ENCODE results near the gene CFAP100. TPM values are rescaled to one million over a fixed set of nuclear protein-coding genes. Genes with fewer than 3 reads are reported as not detected.

CFAP100 gene
- total and polyA plus RNA-seq, 9 of the 15 experiments (the other 6 are each of a cell fraction or from before 2014, with no cell fraction given), result not detected

DNA sequence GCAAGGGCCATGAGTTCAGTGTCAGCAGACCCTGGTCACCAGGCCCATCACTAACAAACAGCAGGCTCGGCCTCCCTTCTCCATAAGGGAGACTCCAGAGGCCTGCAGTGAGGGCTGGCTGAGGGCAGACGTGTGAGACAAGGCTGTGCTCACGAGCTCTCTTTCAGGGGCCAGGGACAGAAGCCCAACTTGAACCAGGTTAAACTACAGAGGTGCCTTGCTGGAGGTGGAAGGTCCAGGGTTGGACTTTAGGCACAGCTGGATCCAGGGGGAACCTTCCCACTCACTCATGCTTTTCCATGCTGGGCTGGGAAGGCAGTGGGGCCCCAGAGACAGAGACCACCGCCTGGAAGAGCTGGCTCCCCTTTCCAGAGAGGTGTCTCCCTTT, 19.0 kb downstream of the CFAP100 start:
- Histone ChIP-seq H4K20me1 (replicated peaks; ENCODE audit: control insufficient read depth, insufficient read depth, low read length) (no peaks in the 10 kb centered on the region), H2AFZ (ENCODE audit: low read depth, low read length) (no peak overlapping the region), H3K4me1 (replicated peaks in 1 of 2; ENCODE audit: control insufficient read depth in 2 of 2, insufficient read depth in 2 of 2, low read length in 2 of 2) (peaks cover 0 to 6% of the 10 kb centered on the region in 2 experiments; a peak in 1 of 5 replicates), H3K79me2 (ENCODE audit: control insufficient read depth, insufficient read depth, low read length) (no peaks in the 10 kb centered on the region), H3K27me3 (ENCODE audit: control insufficient read depth in 2 of 2, insufficient read depth in 2 of 2, low read length in 2 of 2) (peaks cover 5 to 46% of the 10 kb centered on the region in 2 experiments; a peak in 3 of 5 replicates), H3K36me3 (ENCODE audit: control insufficient read depth, insufficient read depth, low read length) (no peaks in the 10 kb centered on the region), H3K9me3 (replicated peaks; ENCODE audit: control insufficient read depth, insufficient read depth, low read depth, low read length) (no peaks in the 10 kb centered on the region), H3K4me3 (no peak overlapping the region), H3K4me2 (ENCODE audit: insufficient read depth, low read length) (no peak overlapping the region), H3K9ac (ENCODE audit: insufficient read depth in 1 of 2, low read depth in 2 of 2, low read length in 2 of 2) (no peak overlapping the region), H3K27ac (ENCODE audit: extremely low read depth, low read depth, low read length) (no peak overlapping the region), H3K9me1 (ENCODE audit: control insufficient read depth, insufficient read depth, low read length) (no peaks in the 10 kb centered on the region)
- ChIA-PET POLR2A (interaction anchor here (0.6 to 0.7 kb wide), 3 partner anchors 106 to 390 kb away, joined by 3 to 4 read pairs (median 3); no protein-coding TSS in a partner anchor), CTCF (ENCODE audit: low intra/inter-chr PET ratio) (no interaction called here)
- in situ Hi-C loops (cut with MboI) (no loop called here), intact Hi-C loops (cut with micrococcal nuclease) (no loop called here)
- ATAC-seq, result no peak
- no peak for FAIRE-seq
- WGBS (ENCODE audit: insufficient coverage, low coverage, missing lambda C conversion rate), result 0% methylated on average over 4 of the region's 4 CpGs
- DNase-seq (ENCODE audit: extremely low read depth in 1 of 4, low spot score in 3 of 4), result no peak
- no TSS peak for BruUV-seq (replicated peaks)
- TF ChIP-seq ZBTB8A (IDR thresholded peaks at IDR 0.05; ENCODE audit: partially characterized antibody) (no peak), ZNF263 (CRISPR knock-in tag; IDR thresholded peaks at IDR 0.05; ENCODE audit: borderline replicate concordance) (no peak), CEBPZ (IDR thresholded peaks at IDR 0.05; ENCODE audit: borderline replicate concordance, low read depth, low read length) (no peak), MYBL2 (IDR thresholded peaks at IDR 0.05; ENCODE audit: low read depth) (no peak), MYBL2 (CRISPR knock-in tag; IDR thresholded peaks at IDR 0.05; ENCODE audit: borderline replicate concordance) (no peak), DACH1 (IDR thresholded peaks at IDR 0.05; ENCODE audit: partially characterized antibody) (no peak), SLC30A9 (CRISPR knock-in tag; IDR thresholded peaks at IDR 0.05) (no peak), HOMEZ (CRISPR knock-in tag; IDR thresholded peaks at IDR 0.05) (no peak), SIN3A (IDR thresholded peaks at IDR 0.05; ENCODE audit: borderline replicate concordance in 2 of 2, control insufficient read depth in 1 of 2, low read depth in 2 of 2, low read length in 2 of 2) (no peak), NR0B1 (IDR thresholded peaks at IDR 0.05; ENCODE audit: partially characterized antibody) (no peak)
- TF ChIP-seq, protein P1, sequence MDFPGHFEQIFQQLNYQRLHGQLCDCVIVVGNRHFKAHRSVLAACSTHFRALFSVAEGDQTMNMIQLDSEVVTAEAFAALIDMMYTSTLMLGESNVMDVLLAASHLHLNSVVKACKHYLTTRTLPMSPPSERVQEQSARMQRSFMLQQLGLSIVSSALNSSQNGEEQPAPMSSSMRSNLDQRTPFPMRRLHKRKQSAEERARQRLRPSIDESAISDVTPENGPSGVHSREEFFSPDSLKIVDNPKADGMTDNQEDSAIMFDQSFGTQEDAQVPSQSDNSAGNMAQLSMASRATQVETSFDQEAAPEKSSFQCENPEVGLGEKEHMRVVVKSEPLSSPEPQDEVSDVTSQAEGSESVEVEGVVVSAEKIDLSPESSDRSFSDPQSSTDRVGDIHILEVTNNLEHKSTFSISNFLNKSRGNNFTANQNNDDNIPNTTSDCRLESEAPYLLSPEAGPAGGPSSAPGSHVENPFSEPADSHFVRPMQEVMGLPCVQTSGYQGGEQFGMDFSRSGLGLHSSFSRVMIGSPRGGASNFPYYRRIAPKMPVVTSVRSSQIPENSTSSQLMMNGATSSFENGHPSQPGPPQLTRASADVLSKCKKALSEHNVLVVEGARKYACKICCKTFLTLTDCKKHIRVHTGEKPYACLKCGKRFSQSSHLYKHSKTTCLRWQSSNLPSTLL (IDR thresholded peaks at IDR 0.05), result no peak
- TF ChIP-seq, protein P2, sequence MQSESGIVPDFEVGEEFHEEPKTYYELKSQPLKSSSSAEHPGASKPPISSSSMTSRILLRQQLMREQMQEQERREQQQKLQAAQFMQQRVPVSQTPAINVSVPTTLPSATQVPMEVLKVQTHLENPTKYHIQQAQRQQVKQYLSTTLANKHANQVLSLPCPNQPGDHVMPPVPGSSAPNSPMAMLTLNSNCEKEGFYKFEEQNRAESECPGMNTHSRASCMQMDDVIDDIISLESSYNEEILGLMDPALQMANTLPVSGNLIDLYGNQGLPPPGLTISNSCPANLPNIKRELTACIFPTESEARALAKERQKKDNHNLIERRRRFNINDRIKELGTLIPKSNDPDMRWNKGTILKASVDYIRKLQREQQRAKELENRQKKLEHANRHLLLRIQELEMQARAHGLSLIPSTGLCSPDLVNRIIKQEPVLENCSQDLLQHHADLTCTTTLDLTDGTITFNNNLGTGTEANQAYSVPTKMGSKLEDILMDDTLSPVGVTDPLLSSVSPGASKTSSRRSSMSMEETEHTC (IDR thresholded peaks at IDR 0.05), result no peak

Measured in K562 (cell line).